Psoas muscle (tissue), 8 donors: ENCODE results near the gene CCDC18. TPM values are rescaled to one million over a fixed set of nuclear protein-coding genes. Genes with fewer than 3 reads are reported as not detected.

ENCODE experiments used
- ATAC-seq, 4 donors: fragments of 200-7000 bp; cut with Tn5 transposase; one replicate each; pipeline ENCODE4 v1.9.1; 2020; ENCODE audit warnings: moderate library complexity in 3 of 4, mild to moderate bottlenecking in 2 of 4
- DNase-seq, 2 donors: peaks; one replicate each; pipeline ENCODE4 v3.0.0-alpha.2; 2020
- H3K27ac ChIP-seq: fragments of 200-600 bp; one replicate; pipeline ENCODE4 v1.8.0; 2022
- H3K27me3 ChIP-seq, 3 donors: fragments of 200-600 bp in 1 of 3; one replicate each; pipeline versions ENCODE4 v1.6.1 to v1.8.0; 2013 to 2022; ENCODE audit warnings: low read length in 2 of 3, mild to moderate bottlenecking in 2 of 3, moderate library complexity in 1 of 3; ENCODE audit not compliant: insufficient read depth in 3 of 3
- H3K36me3 ChIP-seq, 2 donors: fragments of 200-600 bp in 1 of 2; one replicate each; pipeline versions ENCODE4 v1.6.1 to v1.8.0; 2013 to 2022; ENCODE audit warnings: low read depth in 1 of 2, mild to moderate bottlenecking in 1 of 2, moderate library complexity in 1 of 2; ENCODE audit not compliant: insufficient read depth in 1 of 2
- H3K4me1 ChIP-seq: fragments of 200-600 bp; one replicate; pipeline ENCODE4 v1.8.0; 2022
- H3K4me3 ChIP-seq: fragments of 200-600 bp; one replicate; pipeline ENCODE4 v1.8.0; 2022; ENCODE audit warnings: mild to moderate bottlenecking
- H3K9me3 ChIP-seq: fragments of 200-600 bp; one replicate; pipeline ENCODE4 v1.8.0; 2022
- CTCF ChIP-seq: fragments of 200-600 bp; IDR thresholded peaks from one replicate; pipeline ENCODE4 v1.8.0; 2022; ENCODE audit warnings: antibody characterized with exemption
- WGBS, 3 donors: extraction: QIAGEN DNeasy Blood & Tissue Kit; methylation state at CpG; one replicate each; pipeline versions ENCODE4 v1.1.6 to v1.1.7; 2013; 5-methylcytosine and 5-hydroxymethylcytosine counted together
- intact Hi-C, 2 donors: fragments of 100-400 bp; cut with DNase I; formaldehyde crosslinking; loops; one replicate each; pipeline versions ENCODE4 v1.11.0 to v1.14.2; 2022
- polyA plus RNA-seq, 3 donors: library from polyadenylated mRNA; stranded (reverse); fragments of 200-250 nt; gene quantifications; one replicate each; pipeline ENCODE4 v1.2.3, GENCODE V29; 2013
- total RNA-seq, 4 donors: library from RNA; stranded (reverse); fragmentation: NEBNext Ultra II Directional in 2 of 4; extraction: Animal tissue kit (Norgen Biotek cat#: 25700) in 2 of 4; gene quantifications; one replicate each; pipeline versions ENCODE4 v1.2.1 to v1.2.4, GENCODE V29; 2021 to 2023
- donor health status: healthy with polysubstance abuse.
- donor health status: DM: no; HTN: no; CAD: no; lungs with moderate emphysema.
- donor health status: Bipolar disorder and iron deficiency.
- donor health status: healthy.
- donor health status: DM: yes; HTN: yes; CAD: no.
- donor health status: DM: no; HTN: no; CAD: no.
- donor health status: DM: no; HTN: no; CAD: no.
- donor health status: DM: yes; HTN: yes; CAD: no.

CCDC18 gene
- total and polyA plus RNA-seq, 7 donors = 3.1 to 4.6 (median 4.0) TPM

GRCh38 chr1:93196591-93196990 lies 16.1 kb downstream of the CCDC18 start:
- WGBS, 3 donors = 69 to 79% (median 73%) methylated on average over 1 of the region's 1 CpG
- no peak overlapping the region for H3K4me3 ChIP-seq
- H3K4me1 ChIP-seq = no peaks in the 10 kb centered on the region
- TF ChIP-seq CTCF = no peak
- no peak overlapping the region for H3K27ac ChIP-seq
- H3K36me3 ChIP-seq = peaks cover 0 to 7% of the 10 kb centered on the region in 2 donors
- no peaks in the 10 kb centered on the region for H3K27me3 ChIP-seq
- DNase-seq = no peak
- H3K9me3 ChIP-seq = no peaks in the 10 kb centered on the region
- ATAC-seq = no peak
- intact Hi-C loops = no loop called here

- Histone ChIP-seq H3K9me3 (no peaks in the 10 kb centered on the region), H3K36me3 (peaks cover 0 to 17% of the 10 kb centered on the region in 2 donors), H3K4me1 (no peaks in the 10 kb centered on the region), H3K4me3 (no peak overlapping the region), H3K27ac (no peak overlapping the region), H3K27me3 (no peaks in the 10 kb centered on the region)
- DNase-seq = no peak
- intact Hi-C loops = no loop called here
- no peak for TF ChIP-seq CTCF
- 96 to 99% (median 97%) methylated on average over 9 of the region's 9 CpGs for WGBS, 3 donors
- ATAC-seq = no peak
Measured at GRCh38 chr1:93199150-93199549, 18.6 kb downstream of the CCDC18 start.

- H3K4me3 ChIP-seq = no peak overlapping the region
- no peak for TF ChIP-seq CTCF
- no peaks in the 10 kb centered on the region for H3K4me1 ChIP-seq
- intact Hi-C loops = no loop called here
- H3K36me3 ChIP-seq = peaks cover 0 to 18% of the 10 kb centered on the region in 2 donors
- no peak overlapping the region for H3K27ac ChIP-seq
- ATAC-seq (no peak), DNase-seq (no peak)
- WGBS, 3 donors = 89 to 95% (median 92%) methylated on average over 6 of the region's 6 CpGs
- no peaks in the 10 kb centered on the region for H3K9me3 ChIP-seq
- H3K27me3 ChIP-seq = no peaks in the 10 kb centered on the region
Measured at GRCh38 chr1:93200086-93200620, 19.6 kb downstream of the CCDC18 start.

GRCh38 chr1:93200714-93201113 lies 20.2 kb downstream of the CCDC18 start:
- WGBS, 3 donors = 94 to 97% (median 95%) methylated on average over 4 of the region's 4 CpGs

More at GRCh38 chr1:93200714-93201113, 20.2 kb downstream of the CCDC18 start:
- no peak overlapping the region for H3K4me3 ChIP-seq
- no peaks in the 10 kb centered on the region for H3K9me3 ChIP-seq
- DNase-seq = no peak
- H3K4me1 ChIP-seq = no peaks in the 10 kb centered on the region
- peaks cover 0 to 20% of the 10 kb centered on the region in 2 donors for H3K36me3 ChIP-seq
- no peaks in the 10 kb centered on the region for H3K27me3 ChIP-seq
- no peak for TF ChIP-seq CTCF
- intact Hi-C loops = no loop called here
- no peak overlapping the region for H3K27ac ChIP-seq
- ATAC-seq = no peak
